IMR-90 (cell line): ENCODE data around the gene TECTA. TPM values are rescaled to one million over a fixed set of nuclear protein-coding genes. Genes with fewer than 3 reads are reported as not detected.

Experiments used
- ATAC-seq: fragments of 200-7000 bp; cut with Tn5 transposase; 2 replicates; pipeline ENCODE4 v1.9.1; 2020; ENCODE audit warnings: low read depth, mild to moderate bottlenecking, moderate library complexity
- BruUV-seq: library from RNA; stranded (reverse); fragments of 400-500 nt; replicated peaks from 2 replicates; lab custom pipeline; 2021; lab: Mats Ljungman, UMichigan
- CTCF ChIA-PET: fragments of 300-600 bp; formaldehyde crosslinking; extraction: SDS; loops from one replicate; lab custom pipeline; 2021; ENCODE audit warnings: antibody characterized with exemption; lab: Yijun Ruan, JAX
- POLR2A ChIA-PET: fragments of 300-600 bp; sonication (Branson Sonifier 250); formaldehyde crosslinking; loops from one replicate; lab custom pipeline; 2022; ENCODE audit warnings: antibody characterized with exemption; ENCODE audit not compliant: unreplicated experiment; lab: Charles Lee
- DNase-seq: peaks from one replicate; pipeline ENCODE4 v3.0.0; 2013
- H2AFZ ChIP-seq: replicated peaks from 2 replicates; pipeline ENCODE3; 2013; ENCODE audit warnings: low read length, mild to moderate bottlenecking; ENCODE audit not compliant: poor library complexity
- H2AK5ac ChIP-seq: 2 replicates; pipeline ENCODE4 v1.6.1; 2013; ENCODE audit warnings: low read depth, low read length, inconsistent platforms
- H2AK9ac ChIP-seq: replicated peaks from 2 replicates; pipeline ENCODE3; 2013; ENCODE audit warnings: mild to moderate bottlenecking, low read depth, low read length, moderate library complexity; ENCODE audit not compliant: poor library complexity
- H2BK120ac ChIP-seq: 2 replicates; pipeline ENCODE4 v1.6.1; 2013; ENCODE audit warnings: low read depth, low read length, inconsistent platforms
- H2BK15ac ChIP-seq: 3 replicates; pipeline ENCODE4 v1.6.1; 2013; ENCODE audit warnings: low read depth, low read length, inconsistent platforms
- H2BK20ac ChIP-seq: 2 replicates; pipeline ENCODE4 v1.6.1; 2013; ENCODE audit warnings: low read depth, mild to moderate bottlenecking, inconsistent platforms, low read length, moderate library complexity
- H2BK5ac ChIP-seq: 2 replicates; pipeline ENCODE4 v1.6.1; 2013; ENCODE audit warnings: mild to moderate bottlenecking, low read depth, low read length, inconsistent platforms; ENCODE audit not compliant: poor library complexity, severe bottlenecking
- H3K14ac ChIP-seq: replicated peaks from 2 replicates; pipeline ENCODE4 v1.6.1; 2013; ENCODE audit warnings: low read depth, low read length, inconsistent platforms
- H3K18ac ChIP-seq: 2 replicates; pipeline ENCODE4 v1.6.1; 2013; ENCODE audit warnings: low read depth, low read length, control low read depth
- H3K23ac ChIP-seq: 2 replicates; pipeline ENCODE4 v1.6.1; 2013; ENCODE audit warnings: low read depth, low read length, inconsistent platforms
- H3K27ac ChIP-seq: 2 replicates; pipeline ENCODE4 v1.5.1; 2013; ENCODE audit warnings: mild to moderate bottlenecking, control low read depth, low read length; ENCODE audit not compliant: insufficient read depth
- H3K27me3 ChIP-seq: 2 replicates; pipeline ENCODE4 v1.6.1; 2013; ENCODE audit warnings: low read length; ENCODE audit not compliant: control insufficient read depth, insufficient read depth
- H3K36me3 ChIP-seq: 2 replicates; pipeline ENCODE4 v1.6.1; 2013; ENCODE audit warnings: low read length, mixed read lengths; ENCODE audit not compliant: control insufficient read depth, insufficient read depth
- H3K4ac ChIP-seq: 2 replicates; pipeline ENCODE4 v1.6.1; 2013; ENCODE audit warnings: low read depth, low read length, inconsistent platforms
- H3K4me1 ChIP-seq: 2 replicates; pipeline ENCODE4 v1.6.1; 2013; ENCODE audit warnings: low read length, mixed read lengths; ENCODE audit not compliant: control insufficient read depth, insufficient read depth
- H3K4me2 ChIP-seq: 2 replicates; pipeline ENCODE4 v1.6.1; 2013; ENCODE audit warnings: low read depth, mild to moderate bottlenecking, control low read depth, low read length, moderate library complexity
- H3K4me3 ChIP-seq: 2 replicates; pipeline ENCODE4 v1.5.1; 2013; ENCODE audit warnings: low read depth, mild to moderate bottlenecking, control low read depth, low read length, moderate library complexity; ENCODE audit not compliant: insufficient read depth
- H3K56ac ChIP-seq: 2 replicates; pipeline ENCODE4 v1.6.1; 2013; ENCODE audit warnings: low read length, inconsistent platforms; ENCODE audit not compliant: insufficient read depth; ENCODE audit errors: extremely low read depth
- H3K79me1 ChIP-seq, 2 experiments: 2 replicates each; pipeline ENCODE4 v1.6.1; 2013; ENCODE audit warnings: low read length in 2 of 2, inconsistent platforms in 1 of 2, low read depth in 1 of 2
- H3K9ac ChIP-seq: 2 replicates; pipeline ENCODE4 v1.6.1; 2013; ENCODE audit warnings: low read depth, low read length, control low read depth
- H3K9me1 ChIP-seq: 2 replicates; pipeline ENCODE4 v1.6.1; 2013; ENCODE audit warnings: low read length, inconsistent platforms; ENCODE audit not compliant: insufficient read depth
- H3K9me3 ChIP-seq: 2 replicates; pipeline ENCODE4 v1.6.1; 2013; ENCODE audit warnings: low read length; ENCODE audit not compliant: control insufficient read depth, insufficient read depth
- H4K20me1 ChIP-seq: 2 replicates; pipeline ENCODE4 v1.6.1; 2013; ENCODE audit warnings: low read length, inconsistent platforms; ENCODE audit not compliant: insufficient read depth
- H4K5ac ChIP-seq: 2 replicates; pipeline ENCODE4 v1.6.1; 2013; ENCODE audit warnings: mild to moderate bottlenecking, low read depth, low read length, control low read depth
- H4K8ac ChIP-seq, 2 experiments: 2 replicates each; pipeline ENCODE4 v1.6.1; 2013; ENCODE audit warnings: low read depth in 2 of 2, low read length in 2 of 2, control low read depth in 1 of 2, inconsistent platforms in 1 of 2
- H4K91ac ChIP-seq: 2 replicates; pipeline ENCODE4 v1.6.1; 2013; ENCODE audit warnings: low read depth, low read length, inconsistent platforms; ENCODE audit not compliant: insufficient read depth
- BHLHE40 ChIP-seq: fragments of 150-350 bp; IDR thresholded peaks from 2 replicates; pipeline ENCODE4 v1.6.1; 2016; ENCODE audit warnings: mild to moderate bottlenecking, low read depth, low read length
- CEBPB ChIP-seq: IDR thresholded peaks from 2 replicates; pipeline ENCODE4 v1.6.1; 2012; ENCODE audit warnings: low read depth, low read length, improper control_type of control experiment
- CHD1 ChIP-seq: IDR thresholded peaks from 2 replicates; pipeline ENCODE4 v1.6.1; 2012; ENCODE audit warnings: low read depth, low read length, improper control_type of control experiment
- FOS ChIP-seq: fragments of 150-350 bp; IDR thresholded peaks from 2 replicates; pipeline ENCODE4 v1.6.1; 2016; ENCODE audit warnings: low read depth, low read length
- MAFK ChIP-seq: IDR thresholded peaks from 2 replicates; pipeline ENCODE4 v1.6.1; 2012; ENCODE audit warnings: low read depth, low read length, improper control_type of control experiment
- MAZ ChIP-seq: IDR thresholded peaks from 2 replicates; pipeline ENCODE4 v1.6.1; 2012; ENCODE audit warnings: low read depth, mild to moderate bottlenecking, low read length, improper control_type of control experiment, moderate library complexity, borderline replicate concordance
- MXI1 ChIP-seq: IDR thresholded peaks from 2 replicates; pipeline ENCODE4 v1.6.1; 2012; ENCODE audit warnings: low read depth, mild to moderate bottlenecking, low read length, moderate library complexity, borderline replicate concordance
- NFE2L2 ChIP-seq: fragments of 150-350 bp; IDR thresholded peaks from 2 replicates; pipeline ENCODE4 v1.6.1; 2016; ENCODE audit warnings: low read depth, mild to moderate bottlenecking, low read length
- POLR2A ChIP-seq: IDR thresholded peaks from 2 replicates; pipeline ENCODE4 v1.6.1; 2012; ENCODE audit warnings: mild to moderate bottlenecking, low read depth, low read length
- RAD21 ChIP-seq: IDR thresholded peaks from 2 replicates; pipeline ENCODE4 v1.6.1; 2012; ENCODE audit warnings: low read length, improper control_type of control experiment
- RCOR1 ChIP-seq: IDR thresholded peaks from 2 replicates; pipeline ENCODE4 v1.6.1; 2012; ENCODE audit warnings: mild to moderate bottlenecking, low read length, improper control_type of control experiment; ENCODE audit not compliant: insufficient replicate concordance
- RFX5 ChIP-seq: IDR thresholded peaks from 2 replicates; pipeline ENCODE4 v1.8.0; 2012; ENCODE audit warnings: low read depth, mild to moderate bottlenecking, low read length, moderate library complexity
- SMC3 ChIP-seq: fragments of 150-350 bp; IDR thresholded peaks from 2 replicates; pipeline ENCODE4 v1.6.1; 2016; ENCODE audit warnings: low read depth, mild to moderate bottlenecking, antibody characterized with exemption, low read length, moderate library complexity
- WGBS, 2 experiments: methylation state at CpG; one replicate each; pipeline versions ENCODE4 v1.1.5 to v1.1.7; 2013; ENCODE audit warnings: missing lambda C conversion rate in 2 of 2; ENCODE audit not compliant: insufficient read length in 1 of 2; ENCODE audit errors: extremely low coverage in 2 of 2; 5-methylcytosine and 5-hydroxymethylcytosine counted together
- dilution Hi-C: fragments of 300-500 bp; cut with HindIII; formaldehyde crosslinking; loops from one replicate; pipeline ENCODE4 v1.14.3; 2018; ENCODE audit warnings: low sequenced_read_pairs; ENCODE audit not compliant: unreplicated experiment
- in situ Hi-C: fragments of 300-500 bp; cut with MboI; formaldehyde crosslinking; loops from 3 replicates; pipeline ENCODE4 v1.14.3; 2019; ENCODE audit warnings: low sequenced_read_pairs, inconsistent platforms, mixed read lengths
- intact Hi-C: fragments of 100-400 bp; cut with micrococcal nuclease; formaldehyde crosslinking; loops from 2 replicates; pipeline ENCODE4 v1.10.0; 2022
- polyA plus RNA-seq, 3 experiments: library from polyadenylated mRNA; depleted of rRNA; stranded (reverse); fragments of >200 nt; gene quantifications; 2 replicates each; pipeline ENCODE4 v1.2.3, GENCODE V29; 2012; ENCODE audit warnings: low replicate concordance in 1 of 3
- total RNA-seq: library from RNA; depleted of rRNA; stranded (reverse); fragments of >200 nt; gene quantifications from 2 replicates; pipeline ENCODE4 v1.2.3, GENCODE V29; 2012
- TF ChIP-seq, protein P1 (sequence below): fragments of 150-350 bp; IDR thresholded peaks from 2 replicates; pipeline ENCODE4 v1.6.1; 2017; ENCODE audit warnings: mild to moderate bottlenecking, antibody characterized with exemption, low read length, low read depth
- TF ChIP-seq, protein P2 (sequence below): conservative IDR thresholded peaks from 2 replicates; pipeline ENCODE4 v1.5.1; 2012; ENCODE audit warnings: mild to moderate bottlenecking, low read depth, low read length, improper control_type of control experiment
- TF ChIP-seq, protein P3 (sequence below): fragments of 150-350 bp; IDR thresholded peaks from 2 replicates; pipeline ENCODE4 v1.6.1; 2016; ENCODE audit warnings: low read depth, mild to moderate bottlenecking, low read length, moderate library complexity, borderline replicate concordance

TECTA gene
- total and polyA plus RNA-seq, 2 of the 4 experiments (the other 2 are of a cell fraction), result 0.17 to 0.18 TPM

DNA sequence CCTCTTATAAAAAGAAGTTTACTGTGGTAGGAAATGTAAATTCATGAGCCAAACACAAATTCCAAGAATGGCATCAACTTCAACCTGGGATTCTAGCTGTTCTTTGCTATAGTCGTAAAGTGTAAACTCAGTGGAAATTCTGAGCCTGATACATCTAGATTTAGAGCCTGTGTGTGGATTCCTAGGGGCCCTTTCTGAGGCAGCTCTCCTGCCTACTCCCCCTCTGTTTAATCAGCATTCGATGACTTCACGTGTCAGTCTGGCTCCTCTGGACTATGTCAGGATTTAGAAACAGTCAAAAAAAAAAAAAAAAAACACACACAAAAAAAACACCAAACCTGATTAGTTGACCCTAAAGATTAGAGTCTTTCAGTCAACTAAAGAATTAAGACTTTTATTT is 98.5 kb downstream of the TECTA start:
- Histone ChIP-seq H3K4me2 (no peak overlapping the region), H3K18ac (no peak overlapping the region), H3K9ac (no peak overlapping the region), H3K56ac (no peak overlapping the region), H2AK5ac (no peak overlapping the region), H3K14ac (no peak overlapping the region), H2AFZ (no peak overlapping the region), H2BK20ac (no peak overlapping the region), H3K9me1 (no peaks in the 10 kb centered on the region), H2BK120ac (no peak overlapping the region), H3K9me3 (no peaks in the 10 kb centered on the region), H4K91ac (no peak overlapping the region), H2AK9ac (no peak overlapping the region), H4K8ac (no peak overlapping the region), H3K4me1 (no peaks in the 10 kb centered on the region), H2BK15ac (no peak overlapping the region), H3K27ac (no peak overlapping the region), H4K20me1 (no peaks in the 10 kb centered on the region), H2BK5ac (no peak overlapping the region), H4K5ac (no peak overlapping the region), H3K79me1 (no peaks in the 10 kb centered on the region), H3K4ac (no peak overlapping the region), H3K4me3 (no peak overlapping the region), H3K27me3 (peaks cover 9% of the 10 kb centered on the region), H3K23ac (no peak overlapping the region), H3K36me3 (no peaks in the 10 kb centered on the region)
- DNase-seq (no peak), ATAC-seq (no peak)
- intact Hi-C loops (loop anchor here (10.0 kb wide), 3 partner anchors 485 to 865 kb away; partner anchors contain the start of gene ARHGEF12), dilution Hi-C loops (no loop called here), in situ Hi-C loops (no loop called here)
- ChIA-PET CTCF (no interaction called here), POLR2A (no interaction called here)
- no CpG with 5 or more reads among the region's 3 CpGs for WGBS, 2 experiments
- no TSS peak for BruUV-seq
- TF ChIP-seq SMC3 (no peak), BHLHE40 (no peak), MAFK (no peak), POLR2A (no peak), CEBPB (no peak), FOS (no peak), NFE2L2 (no peak), MXI1 (no peak), RFX5 (no peak), MAZ (no peak), RAD21 (no peak), CHD1 (no peak), RCOR1 (no peak)
- TF ChIP-seq, protein P1, sequence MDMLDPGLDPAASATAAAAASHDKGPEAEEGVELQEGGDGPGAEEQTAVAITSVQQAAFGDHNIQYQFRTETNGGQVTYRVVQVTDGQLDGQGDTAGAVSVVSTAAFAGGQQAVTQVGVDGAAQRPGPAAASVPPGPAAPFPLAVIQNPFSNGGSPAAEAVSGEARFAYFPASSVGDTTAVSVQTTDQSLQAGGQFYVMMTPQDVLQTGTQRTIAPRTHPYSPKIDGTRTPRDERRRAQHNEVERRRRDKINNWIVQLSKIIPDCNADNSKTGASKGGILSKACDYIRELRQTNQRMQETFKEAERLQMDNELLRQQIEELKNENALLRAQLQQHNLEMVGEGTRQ, result no peak
- TF ChIP-seq, protein P2, sequence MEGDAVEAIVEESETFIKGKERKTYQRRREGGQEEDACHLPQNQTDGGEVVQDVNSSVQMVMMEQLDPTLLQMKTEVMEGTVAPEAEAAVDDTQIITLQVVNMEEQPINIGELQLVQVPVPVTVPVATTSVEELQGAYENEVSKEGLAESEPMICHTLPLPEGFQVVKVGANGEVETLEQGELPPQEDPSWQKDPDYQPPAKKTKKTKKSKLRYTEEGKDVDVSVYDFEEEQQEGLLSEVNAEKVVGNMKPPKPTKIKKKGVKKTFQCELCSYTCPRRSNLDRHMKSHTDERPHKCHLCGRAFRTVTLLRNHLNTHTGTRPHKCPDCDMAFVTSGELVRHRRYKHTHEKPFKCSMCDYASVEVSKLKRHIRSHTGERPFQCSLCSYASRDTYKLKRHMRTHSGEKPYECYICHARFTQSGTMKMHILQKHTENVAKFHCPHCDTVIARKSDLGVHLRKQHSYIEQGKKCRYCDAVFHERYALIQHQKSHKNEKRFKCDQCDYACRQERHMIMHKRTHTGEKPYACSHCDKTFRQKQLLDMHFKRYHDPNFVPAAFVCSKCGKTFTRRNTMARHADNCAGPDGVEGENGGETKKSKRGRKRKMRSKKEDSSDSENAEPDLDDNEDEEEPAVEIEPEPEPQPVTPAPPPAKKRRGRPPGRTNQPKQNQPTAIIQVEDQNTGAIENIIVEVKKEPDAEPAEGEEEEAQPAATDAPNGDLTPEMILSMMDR, result no peak
- TF ChIP-seq, protein P3, sequence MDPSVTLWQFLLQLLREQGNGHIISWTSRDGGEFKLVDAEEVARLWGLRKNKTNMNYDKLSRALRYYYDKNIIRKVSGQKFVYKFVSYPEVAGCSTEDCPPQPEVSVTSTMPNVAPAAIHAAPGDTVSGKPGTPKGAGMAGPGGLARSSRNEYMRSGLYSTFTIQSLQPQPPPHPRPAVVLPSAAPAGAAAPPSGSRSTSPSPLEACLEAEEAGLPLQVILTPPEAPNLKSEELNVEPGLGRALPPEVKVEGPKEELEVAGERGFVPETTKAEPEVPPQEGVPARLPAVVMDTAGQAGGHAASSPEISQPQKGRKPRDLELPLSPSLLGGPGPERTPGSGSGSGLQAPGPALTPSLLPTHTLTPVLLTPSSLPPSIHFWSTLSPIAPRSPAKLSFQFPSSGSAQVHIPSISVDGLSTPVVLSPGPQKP, result no peak
